ENCODE measurements around the gene ELFN2. TPM values are rescaled to one million over a fixed set of nuclear protein-coding genes. Genes with fewer than 3 reads are reported as not detected.

The ELFN2 gene
- total and polyA plus RNA-seq, 2 of the 13 experiments (the other 11 are each of a cell fraction or from before 2014, with no cell fraction given) = 0.01 TPM; not detected in 1

- TF ChIP-seq RERE (CRISPR knock-in tag; IDR thresholded peaks at IDR 0.05; ENCODE audit: low read depth) = peak; percentile 48; the same call in 1 of the 2 replicates
- TF ChIP-seq ZNF383 (CRISPR knock-in tag; IDR thresholded peaks at IDR 0.05; ENCODE audit: borderline replicate concordance) = no peak
- 0 out of 2 replicates have a peak, but pooled peaks have one; percentile 17 for TF ChIP-seq DRAP1 (CRISPR knock-in tag; IDR thresholded peaks at IDR 0.05)
- TF ChIP-seq CHCHD3 (CRISPR knock-in tag; IDR thresholded peaks at IDR 0.05) = no peak
- TF ChIP-seq ZNF589 (CRISPR knock-in tag; conservative IDR thresholded peaks at IDR 0.05) = 0 out of 2 replicates have a peak, but pooled peaks have one; percentile 6
- TF ChIP-seq THAP11 (CRISPR knock-in tag; IDR thresholded peaks at IDR 0.05) = peak; percentile 63; the same call in 1 of the 2 replicates
- TF ChIP-seq SMAD1 (CRISPR knock-in tag; IDR thresholded peaks at IDR 0.05; ENCODE audit: borderline replicate concordance, low read depth) = 0 out of 2 replicates have a peak, but pooled peaks have one; percentile 42
- TF ChIP-seq SOX13 (IDR thresholded peaks at IDR 0.05) = no peak; the same call in 1 of the 2 replicates
- TF ChIP-seq SOX13 (CRISPR knock-in tag; conservative IDR thresholded peaks at IDR 0.05 in 1 of 2, IDR thresholded peaks at IDR 0.05 in 1 of 2) = peak in 1 of 2 experiments; percentile 53; a peak in 1 of 4 replicates
- no peak for TF ChIP-seq TSC22D2 (CRISPR knock-in tag; IDR thresholded peaks at IDR 0.05; ENCODE audit: borderline replicate concordance)
- TF ChIP-seq IKZF5 (CRISPR knock-in tag; IDR thresholded peaks at IDR 0.05) = peak; percentile 68; the same call in 1 of the 2 replicates
- no peak for TF ChIP-seq RFX3 (CRISPR knock-in tag; IDR thresholded peaks at IDR 0.05)
- peak; percentile 57; the same call in 1 of the 2 replicates for TF ChIP-seq ERF (CRISPR knock-in tag; IDR thresholded peaks at IDR 0.05)
- TF ChIP-seq POGZ (CRISPR knock-in tag; IDR thresholded peaks at IDR 0.05) = no peak
- TF ChIP-seq ZNF788 (CRISPR knock-in tag; IDR thresholded peaks at IDR 0.05; ENCODE audit: borderline replicate concordance) = peak; percentile 71; the same call in 1 of the 2 replicates
- TF ChIP-seq ATF6 (CRISPR knock-in tag; conservative IDR thresholded peaks at IDR 0.05) = no peak
- no peak for TF ChIP-seq AKAP8 (CRISPR knock-in tag; IDR thresholded peaks at IDR 0.05)
- no peak for TF ChIP-seq ZNF496 (CRISPR knock-in tag; IDR thresholded peaks at IDR 0.05; ENCODE audit: insufficient replicate concordance)
- no peak for TF ChIP-seq SALL2 (CRISPR knock-in tag; IDR thresholded peaks at IDR 0.05)
Measured at GRCh38 chr22:37454857-37455686, 27.8 kb upstream of the ELFN2 start (continued).

Measured in HepG2 (cell line).